Measurements from ENCODE around the gene RRP12.

RRP12 gene

GRCh38 chr10:97319671-97320479 is 81.3 kb downstream of the RRP12 start:
- DNase-seq (ENCODE audit: low read depth, low spot score) = no peak

- DNase-seq (ENCODE audit: low read depth, low spot score) = peak; percentile 75
Measured at GRCh38 chr10:97318772-97319651, 82.1 kb downstream of the RRP12 start, which contains the start of gene FRAT1. Gene FRAT1, plus strand, starts transcription at chr10:97319271. Its CDS starts 183 bp downstream, at chr10:97319454.

GRCh38 chr10:97314671-97315070 is 86.5 kb downstream of the RRP12 start:
- DNase-seq (ENCODE audit: low read depth, low spot score) = no peak

- DNase-seq (ENCODE audit: low read depth, low spot score) = no peak
Measured at GRCh38 chr10:97312897-97313296, 88.2 kb downstream of the RRP12 start.

DNA sequence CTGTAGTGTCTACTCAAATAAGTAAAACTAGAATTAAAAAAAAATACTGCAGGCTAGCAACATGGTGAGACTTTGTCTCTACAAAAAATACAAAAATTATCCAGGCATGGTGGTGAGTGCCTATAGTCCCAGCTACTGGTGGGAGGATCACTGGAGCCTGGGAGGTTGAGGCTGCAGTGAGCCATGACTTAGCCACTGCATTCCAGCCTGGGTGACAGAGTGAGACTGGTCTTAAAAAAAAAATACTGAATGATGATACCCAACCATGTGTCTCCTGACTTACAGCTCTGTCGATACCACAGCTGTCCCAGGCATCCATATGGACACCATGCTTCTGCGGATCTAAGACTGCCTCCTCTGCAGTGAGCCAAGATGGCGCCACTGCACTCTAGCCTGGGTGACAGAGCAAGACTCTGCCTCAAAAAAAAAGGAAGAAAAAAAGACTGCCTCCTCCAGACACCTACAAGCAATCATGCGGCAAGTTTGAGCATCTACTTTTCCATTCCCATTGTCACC is 90.0 kb downstream of the RRP12 start:
- DNase-seq (ENCODE audit: low read depth, low spot score) = no peak

DNA sequence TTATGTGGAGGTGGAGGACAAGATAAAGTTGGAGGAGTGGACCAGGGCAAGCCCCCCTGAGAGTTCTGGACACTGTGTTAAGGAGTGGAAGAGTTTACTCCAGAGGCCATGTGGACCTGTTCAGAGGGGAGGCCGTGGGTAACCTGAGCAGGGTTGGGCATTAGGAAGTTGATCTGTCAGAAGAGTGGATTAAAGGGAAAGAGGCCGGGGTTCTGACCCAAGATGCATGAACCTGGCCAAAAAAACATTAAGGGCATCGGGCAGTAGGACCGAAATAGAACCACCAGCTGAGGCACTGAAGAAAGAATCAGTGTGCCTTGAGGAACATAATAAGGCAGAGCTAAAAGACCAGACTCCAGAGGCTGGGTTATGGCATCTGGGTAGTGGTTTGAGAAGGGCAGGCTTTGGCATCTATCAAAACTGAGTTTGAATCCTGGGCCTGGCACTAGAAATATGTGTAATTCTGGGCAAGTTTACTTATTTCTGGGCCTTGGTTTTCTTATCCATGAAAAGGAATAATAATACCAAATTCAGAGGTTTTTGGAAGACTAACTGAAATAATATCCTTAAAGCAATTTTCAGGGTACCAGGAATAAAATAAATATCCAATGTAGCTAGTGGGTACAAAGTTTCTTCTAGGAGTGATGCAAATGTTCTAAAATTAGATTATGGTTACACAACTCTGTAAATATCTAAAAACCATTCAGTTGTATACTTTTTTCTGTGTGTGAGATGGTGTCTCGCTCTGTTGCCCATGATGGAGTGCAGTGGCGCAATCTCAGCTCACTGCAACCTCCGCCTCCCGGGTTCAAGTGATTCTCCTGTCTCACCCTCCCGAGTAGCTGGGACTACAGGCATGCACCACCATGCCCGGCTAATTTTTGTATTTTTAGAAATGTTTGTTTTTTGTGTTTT is 93.0 kb downstream of the RRP12 start:
- no peak for DNase-seq (ENCODE audit: low read depth, low spot score)

DNA sequence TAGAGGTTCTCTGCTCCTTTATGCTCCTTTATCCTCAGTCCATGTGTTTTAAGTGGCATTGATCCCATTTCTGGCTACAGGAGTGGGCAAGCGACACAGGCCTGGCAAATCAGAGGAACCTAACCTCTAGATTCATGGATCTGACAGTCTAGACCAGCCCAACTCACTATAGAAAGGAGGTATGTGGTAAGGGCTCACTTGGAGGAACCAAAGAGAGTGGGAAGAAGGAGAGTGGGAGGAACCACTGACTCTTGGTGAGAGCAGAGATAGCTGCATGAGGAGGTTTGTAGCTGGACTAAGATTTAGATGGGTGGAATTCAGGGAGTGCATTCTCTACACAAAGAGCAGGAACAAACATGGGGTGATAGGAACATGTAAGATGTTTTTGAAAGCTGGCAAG is 93.7 kb downstream of the RRP12 start:
- no peak for DNase-seq (ENCODE audit: low read depth, low spot score)

Data from smooth muscle cell of the brain vasculature (primary cell).